ENCODE results near the gene LAMTOR2.

GRCh38 chr1:156103521-156103947 lies 49.0 kb downstream of the LAMTOR2 start:
- TF ChIP-seq CTCF (IDR thresholded peaks at IDR 0.05) (no peak), POLR2A (IDR thresholded peaks at IDR 0.05) (no peak)

All from uterus (tissue), 2 donors.